Tibial nerve (tissue), 4 donors: ENCODE measurements around the gene STAMBPL1.

Experiments
- EP300 ChIP-seq, 2 donors: sonication (generic); formaldehyde crosslinking; IDR thresholded peaks; one replicate each; pipeline ENCODE4 v1.6.1; 2017; ENCODE audit warnings: antibody characterized with exemption in 2 of 2, mild to moderate bottlenecking in 1 of 2
- TF ChIP-seq, protein P1 (sequence below), 5 experiments: fragments of 200-600 bp in 3 of 5; fragments of 450-650 bp in 2 of 5; sonication (generic) in 3 of 5; IDR thresholded peaks; one replicate each; pipeline ENCODE4 v1.5.1; 2016 to 2019; ENCODE audit warnings: antibody characterized with exemption in 5 of 5, mild to moderate bottlenecking in 3 of 5, moderate library complexity in 2 of 5

DNA sequence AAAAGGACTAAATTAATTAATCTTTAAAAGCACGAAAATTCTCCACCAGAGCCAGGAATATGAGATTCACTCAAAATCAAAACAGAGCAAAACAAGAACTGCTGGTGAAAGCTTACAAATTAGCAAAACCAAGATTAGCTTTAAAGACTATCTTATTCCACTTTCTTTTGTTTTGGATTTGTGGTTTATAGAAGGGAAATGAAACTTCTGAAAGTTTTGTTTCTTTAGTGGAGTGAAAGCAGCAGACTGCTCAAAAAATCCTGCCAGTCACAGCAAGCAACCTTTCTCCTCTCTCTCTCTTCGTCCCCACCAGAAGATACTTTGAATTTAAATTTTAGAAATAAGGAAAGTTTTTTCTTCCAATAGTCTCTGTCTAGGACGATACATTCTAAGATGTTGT lies 64.8 kb downstream of the STAMBPL1 start:
- TF ChIP-seq, protein P1, sequence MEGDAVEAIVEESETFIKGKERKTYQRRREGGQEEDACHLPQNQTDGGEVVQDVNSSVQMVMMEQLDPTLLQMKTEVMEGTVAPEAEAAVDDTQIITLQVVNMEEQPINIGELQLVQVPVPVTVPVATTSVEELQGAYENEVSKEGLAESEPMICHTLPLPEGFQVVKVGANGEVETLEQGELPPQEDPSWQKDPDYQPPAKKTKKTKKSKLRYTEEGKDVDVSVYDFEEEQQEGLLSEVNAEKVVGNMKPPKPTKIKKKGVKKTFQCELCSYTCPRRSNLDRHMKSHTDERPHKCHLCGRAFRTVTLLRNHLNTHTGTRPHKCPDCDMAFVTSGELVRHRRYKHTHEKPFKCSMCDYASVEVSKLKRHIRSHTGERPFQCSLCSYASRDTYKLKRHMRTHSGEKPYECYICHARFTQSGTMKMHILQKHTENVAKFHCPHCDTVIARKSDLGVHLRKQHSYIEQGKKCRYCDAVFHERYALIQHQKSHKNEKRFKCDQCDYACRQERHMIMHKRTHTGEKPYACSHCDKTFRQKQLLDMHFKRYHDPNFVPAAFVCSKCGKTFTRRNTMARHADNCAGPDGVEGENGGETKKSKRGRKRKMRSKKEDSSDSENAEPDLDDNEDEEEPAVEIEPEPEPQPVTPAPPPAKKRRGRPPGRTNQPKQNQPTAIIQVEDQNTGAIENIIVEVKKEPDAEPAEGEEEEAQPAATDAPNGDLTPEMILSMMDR (IDR thresholded peaks at IDR 0.05): no peak
- no peak for TF ChIP-seq EP300 (IDR thresholded peaks at IDR 0.05)
